HPDE6-E6E7 (cell line): ENCODE results near the gene MMP14.

ENCODE experiments used
- DNase-seq: peaks from one replicate; pipeline ENCODE4 v3.0.0; 2011; ENCODE audit warnings: missing footprints; ENCODE audit errors: extremely low spot score

MMP14 gene

GRCh38 chr14:22884738-22885523 is 48.5 kb downstream of the MMP14 start:
- DNase-seq = no peak

GRCh38 chr14:22885975-22886374 is 49.6 kb downstream of the MMP14 start:
- DNase-seq = no peak

- peak; percentile 66 for DNase-seq
These were observed 50.3 kb downstream of the MMP14 start for GRCh38 chr14:22886500-22887259.

GRCh38 chr14:22887260-22887989 is 51.0 kb downstream of the MMP14 start:
- peak; percentile 61 for DNase-seq

- no peak for DNase-seq
These were observed 51.6 kb downstream of the MMP14 start for GRCh38 chr14:22887990-22888378.

- DNase-seq = no peak
These were observed 52.3 kb downstream of the MMP14 start for GRCh38 chr14:22888662-22889061.

- no peak for DNase-seq
These were observed 54.0 kb downstream of the MMP14 start for GRCh38 chr14:22890416-22890815.

- DNase-seq = no peak
These were observed 56.1 kb downstream of the MMP14 start for GRCh38 chr14:22892488-22892887.

GRCh38 chr14:22893706-22894105 is 57.3 kb downstream of the MMP14 start:
- no peak for DNase-seq

- no peak for DNase-seq
These were observed 59.0 kb downstream of the MMP14 start for GRCh38 chr14:22895402-22895801.

GRCh38 chr14:22896356-22896755 is 60.0 kb downstream of the MMP14 start:
- DNase-seq = no peak

- no peak for DNase-seq
These were observed 60.4 kb downstream of the MMP14 start for GRCh38 chr14:22896760-22897159.

GRCh38 chr14:22897357-22897756 is 61.0 kb downstream of the MMP14 start:
- DNase-seq = no peak
